HEK293 (cell line): ENCODE measurements around the gene UGT2B10.

Experiments used
- CTCF ChIA-PET: fragments of 350-600 bp; formaldehyde crosslinking; extraction: SDS; loops from one replicate; lab custom pipeline; 2021; ENCODE audit warnings: antibody characterized with exemption; lab: Yijun Ruan, JAX
- POLR2A ChIA-PET: fragments of 300-600 bp; formaldehyde crosslinking; extraction: SDS; loops from one replicate; lab custom pipeline; 2020; ENCODE audit warnings: antibody characterized with exemption, inconsistent platforms; lab: Yijun Ruan, JAX
- H3K27ac ChIP-seq: fragments of 200-500 bp; sonication (Bioruptor generic); 2 replicates; pipeline ENCODE4 v1.5.1; 2014; ENCODE audit warnings: low read depth, low read length, control low read depth, inconsistent platforms; ENCODE audit errors: extremely low read depth
- H3K36me3 ChIP-seq, 2 experiments: fragments of 200-500 bp in 1 of 2; sonication (Bioruptor generic) in 1 of 2; 1 replicate in 1 of 2; 2 replicates in 1 of 2; pipeline ENCODE4 v1.5.1; 2014 to 2017; ENCODE audit warnings: inconsistent platforms in 2 of 2, low read length in 2 of 2; ENCODE audit not compliant: control insufficient read depth in 2 of 2, insufficient read depth in 1 of 2
- H3K4me1 ChIP-seq: fragments of 200-500 bp; sonication (Bioruptor generic); 2 replicates; pipeline ENCODE4 v1.5.1; 2014; ENCODE audit warnings: mild to moderate bottlenecking, low read length, inconsistent platforms; ENCODE audit not compliant: control insufficient read depth, insufficient read depth
- H3K4me3 ChIP-seq: 2 replicates; pipeline ENCODE4 v1.5.1; 2011; ENCODE audit warnings: low read depth, mild to moderate bottlenecking, control low read depth, low read length, moderate library complexity
- H3K9me3 ChIP-seq: fragments of 200-500 bp; sonication (Bioruptor generic); 2 replicates; pipeline ENCODE4 v1.5.1; 2014; ENCODE audit warnings: low read depth, low read length, inconsistent platforms; ENCODE audit not compliant: control insufficient read depth, insufficient read depth
- KLF10 ChIP-seq: fragments of 450-650 bp; IDR thresholded peaks from 2 replicates; pipeline ENCODE4 v1.5.1; 2018; ENCODE audit warnings: missing biosample characterization, mild to moderate bottlenecking, missing genetic modification characterization
- MEIS1 ChIP-seq: sonication (generic); formaldehyde crosslinking; IDR thresholded peaks from 2 replicates; pipeline ENCODE4 v1.8.1; 2022; ENCODE audit warnings: missing genetic modification reagents, mild to moderate bottlenecking, borderline replicate concordance
- MZF1 ChIP-seq: fragments of 450-650 bp; formaldehyde crosslinking; IDR thresholded peaks from 2 replicates; pipeline ENCODE4 v1.5.1; 2017; ENCODE audit warnings: missing biosample characterization, missing genetic modification characterization, borderline replicate concordance
- ZBTB48 ChIP-seq: fragments of 450-650 bp; formaldehyde crosslinking; IDR thresholded peaks from 2 replicates; pipeline ENCODE4 v1.5.1; 2016; ENCODE audit warnings: missing biosample characterization, missing genetic modification characterization
- ZBTB8A ChIP-seq: fragments of 450-650 bp; formaldehyde crosslinking; IDR thresholded peaks from 2 replicates; pipeline ENCODE4 v1.5.1; 2016; ENCODE audit warnings: missing biosample characterization, missing genetic modification characterization
- ZFP37 ChIP-seq: fragments of 450-650 bp; formaldehyde crosslinking; IDR thresholded peaks from 2 replicates; pipeline ENCODE4 v1.5.1; 2016; ENCODE audit warnings: missing biosample characterization, missing genetic modification characterization
- ZNF157 ChIP-seq: fragments of 450-650 bp; formaldehyde crosslinking; IDR thresholded peaks from 2 replicates; pipeline ENCODE4 v1.5.1; 2016; ENCODE audit warnings: missing biosample characterization, missing genetic modification characterization
- ZNF2 ChIP-seq: fragments of 450-650 bp; formaldehyde crosslinking; IDR thresholded peaks from 2 replicates; pipeline ENCODE4 v1.5.1; 2016; ENCODE audit warnings: missing biosample characterization, missing genetic modification characterization
- ZNF248 ChIP-seq: fragments of 450-650 bp; formaldehyde crosslinking; IDR thresholded peaks from 2 replicates; pipeline ENCODE4 v1.5.1; 2017; ENCODE audit warnings: missing biosample characterization, missing genetic modification characterization
- ZNF274 ChIP-seq, 2 experiments: fragments of 200-500 bp in 1 of 2; fragments of 450-650 bp in 1 of 2; sonication (Bioruptor generic) in 1 of 2; formaldehyde crosslinking in 1 of 2; IDR thresholded peaks; 2 replicates each; pipeline versions ENCODE4 v1.5.1 to v1.6.1; 2014 to 2016; ENCODE audit warnings: borderline replicate concordance in 1 of 2, inconsistent platforms in 1 of 2, low read length in 1 of 2, missing biosample characterization in 1 of 2, missing genetic modification characterization in 1 of 2
- ZNF549 ChIP-seq: fragments of 450-650 bp; IDR thresholded peaks from 2 replicates; pipeline ENCODE4 v1.5.1; 2018; ENCODE audit warnings: missing biosample characterization, missing genetic modification characterization, mild to moderate bottlenecking, inconsistent platforms, moderate library complexity
- ZNF610 ChIP-seq: fragments of 450-650 bp; formaldehyde crosslinking; IDR thresholded peaks from 2 replicates; pipeline ENCODE4 v1.5.1; 2016; ENCODE audit warnings: missing biosample characterization, missing genetic modification characterization, borderline replicate concordance
- ZNF658 ChIP-seq: fragments of 450-650 bp; formaldehyde crosslinking; IDR thresholded peaks from 2 replicates; pipeline ENCODE4; 2016; ENCODE audit warnings: missing biosample characterization, missing genetic modification characterization
- ZNF768 ChIP-seq: fragments of 450-650 bp; formaldehyde crosslinking; IDR thresholded peaks from 2 replicates; pipeline ENCODE4 v1.5.1; 2018; ENCODE audit warnings: missing biosample characterization, mild to moderate bottlenecking, missing genetic modification characterization
- TF ChIP-seq, protein P1 (sequence below): fragments of 450-650 bp; formaldehyde crosslinking; IDR thresholded peaks from 2 replicates; pipeline ENCODE4 v1.5.1; 2016; ENCODE audit warnings: missing biosample characterization, missing genetic modification characterization, borderline replicate concordance
- TF ChIP-seq, protein P2 (sequence below): fragments of 450-650 bp; formaldehyde crosslinking; IDR thresholded peaks from 2 replicates; pipeline ENCODE4 v1.5.1; 2016; ENCODE audit warnings: missing biosample characterization, missing genetic modification characterization
- TF ChIP-seq, protein P3 (sequence below): fragments of 450-650 bp; formaldehyde crosslinking; IDR thresholded peaks from 2 replicates; pipeline ENCODE4 v1.5.1; 2016; ENCODE audit warnings: missing biosample characterization, missing genetic modification characterization
- TF ChIP-seq, protein P4 (sequence below): fragments of 450-650 bp; formaldehyde crosslinking; IDR thresholded peaks from 2 replicates; pipeline ENCODE4 v1.5.0; 2017; ENCODE audit warnings: missing biosample characterization, missing genetic modification characterization, borderline replicate concordance

UGT2B10 gene

DNA sequence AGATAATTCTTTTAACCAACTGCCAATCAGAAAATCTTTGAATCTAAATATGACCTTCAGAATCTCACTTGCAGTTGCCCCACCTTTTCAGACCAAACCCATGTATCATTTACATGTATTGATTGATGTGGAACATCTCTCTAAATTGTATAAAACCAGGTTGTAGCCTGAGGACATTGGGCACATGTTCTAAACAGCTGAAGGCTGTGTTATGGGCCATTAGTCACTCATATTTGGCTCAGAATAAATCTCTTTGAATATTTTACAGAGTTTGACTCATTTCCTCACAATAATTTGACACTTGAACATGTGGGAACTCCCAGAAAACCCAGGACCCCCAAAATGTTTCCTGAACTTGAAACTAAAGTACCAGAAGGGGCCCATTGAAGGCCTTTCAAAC is 58.7 kb downstream of the UGT2B10 start (continued):
- TF ChIP-seq ZNF2: no peak

DNA sequence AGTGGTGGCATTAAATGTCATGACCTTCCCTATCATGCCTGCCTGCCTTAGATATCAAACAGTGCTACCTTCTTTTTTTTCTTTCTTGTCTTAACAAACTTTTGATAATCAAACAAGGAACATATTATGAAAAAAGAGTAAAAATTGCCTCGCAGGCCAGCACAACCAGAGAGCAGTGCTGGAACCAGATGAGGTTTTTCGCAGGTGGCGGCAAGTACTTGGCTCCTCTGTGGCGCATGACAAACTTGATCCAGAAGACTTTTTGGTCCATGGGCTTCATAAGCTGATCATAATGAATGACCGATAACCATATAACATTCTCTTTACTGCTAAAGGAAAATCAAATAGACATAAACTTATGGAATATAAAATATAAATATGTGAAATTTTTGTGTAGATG is 61.8 kb downstream of the UGT2B10 start:
- CTCF ChIA-PET: no interaction called here
- H3K36me3 ChIP-seq: no peaks in the 10 kb centered on the region

DNA sequence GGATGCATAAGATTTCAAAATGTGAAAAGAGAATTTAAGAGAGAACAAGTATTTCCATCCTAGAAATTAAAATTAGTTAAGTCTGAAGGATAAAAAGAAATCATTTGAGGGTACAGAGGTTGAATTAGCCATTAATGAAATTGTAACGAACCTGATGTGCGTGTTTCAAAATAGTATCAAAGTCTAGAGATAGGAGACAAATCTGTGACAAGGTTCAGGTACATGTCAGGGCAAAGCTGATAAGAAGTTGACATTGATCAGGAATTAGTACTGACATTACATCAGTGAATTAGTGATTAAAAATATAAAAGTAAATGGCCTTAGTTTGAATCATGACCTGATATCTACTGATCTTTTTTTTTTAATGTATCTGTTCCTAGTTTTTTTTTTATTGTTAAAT is 62.3 kb downstream of the UGT2B10 start:
- H3K4me1 ChIP-seq: no peaks in the 10 kb centered on the region
- H3K27ac ChIP-seq: no peak overlapping the region
- CTCF ChIA-PET: no interaction called here
- H3K36me3 ChIP-seq: no peaks in the 10 kb centered on the region
- no peak overlapping the region for H3K4me3 ChIP-seq
- POLR2A ChIA-PET: no interaction called here
- TF ChIP-seq, protein P1, sequence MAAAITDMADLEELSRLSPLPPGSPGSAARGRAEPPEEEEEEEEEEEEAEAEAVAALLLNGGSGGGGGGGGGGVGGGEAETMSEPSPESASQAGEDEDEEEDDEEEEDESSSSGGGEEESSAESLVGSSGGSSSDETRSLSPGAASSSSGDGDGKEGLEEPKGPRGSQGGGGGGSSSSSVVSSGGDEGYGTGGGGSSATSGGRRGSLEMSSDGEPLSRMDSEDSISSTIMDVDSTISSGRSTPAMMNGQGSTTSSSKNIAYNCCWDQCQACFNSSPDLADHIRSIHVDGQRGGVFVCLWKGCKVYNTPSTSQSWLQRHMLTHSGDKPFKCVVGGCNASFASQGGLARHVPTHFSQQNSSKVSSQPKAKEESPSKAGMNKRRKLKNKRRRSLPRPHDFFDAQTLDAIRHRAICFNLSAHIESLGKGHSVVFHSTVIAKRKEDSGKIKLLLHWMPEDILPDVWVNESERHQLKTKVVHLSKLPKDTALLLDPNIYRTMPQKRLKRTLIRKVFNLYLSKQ (tag by site-specific recombination): no peak
- TF ChIP-seq ZNF768 (tag by site-specific recombination) (no peak), ZFP37 (no peak), ZNF157 (no peak), ZBTB48 (no peak)
- TF ChIP-seq, protein P2, sequence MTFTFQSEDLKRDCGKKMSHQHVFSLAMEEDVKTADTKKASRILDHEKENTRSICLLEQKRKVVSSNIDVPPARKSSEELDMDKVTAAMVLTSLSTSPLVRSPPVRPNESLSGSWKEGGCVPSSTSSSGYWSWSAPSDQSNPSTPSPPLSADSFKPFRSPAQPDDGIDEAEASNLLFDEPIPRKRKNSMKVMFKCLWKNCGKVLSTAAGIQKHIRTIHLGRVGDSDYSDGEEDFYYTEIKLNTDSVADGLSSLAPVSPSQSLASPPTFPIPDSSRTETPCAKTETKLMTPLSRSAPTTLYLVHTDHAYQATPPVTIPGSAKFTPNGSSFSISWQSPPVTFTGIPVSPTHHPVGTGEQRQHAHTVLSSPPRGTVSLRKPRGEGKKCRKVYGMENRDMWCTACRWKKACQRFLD (tag by site-specific recombination): no peak
- H3K9me3 ChIP-seq: no peaks in the 10 kb centered on the region

More for the DNA sequence above, 61.8 kb downstream of the UGT2B10 start:
- POLR2A ChIA-PET: no interaction called here
- Histone ChIP-seq H3K9me3 (no peaks in the 10 kb centered on the region), H3K27ac (no peak overlapping the region), H3K4me1 (no peaks in the 10 kb centered on the region), H3K4me3 (no peak overlapping the region)
- TF ChIP-seq MZF1 (no peak), ZNF658 (tag by site-specific recombination) (no peak), ZNF549 (tag by site-specific recombination) (no peak), ZNF274 (IDR thresholded peaks at IDR 0.05; ENCODE audit: low read length) (no peak), ZNF274 (tag by site-specific recombination; IDR thresholded peaks at IDR 0.05; ENCODE audit: borderline replicate concordance) (no peak), ZNF610 (no peak), MEIS1 (CRISPR knock-in tag) (no peak), ZNF248 (tag by site-specific recombination) (no peak), KLF10 (tag by site-specific recombination) (no peak), ZBTB8A (tag by site-specific recombination) (no peak)
- TF ChIP-seq, protein P3, sequence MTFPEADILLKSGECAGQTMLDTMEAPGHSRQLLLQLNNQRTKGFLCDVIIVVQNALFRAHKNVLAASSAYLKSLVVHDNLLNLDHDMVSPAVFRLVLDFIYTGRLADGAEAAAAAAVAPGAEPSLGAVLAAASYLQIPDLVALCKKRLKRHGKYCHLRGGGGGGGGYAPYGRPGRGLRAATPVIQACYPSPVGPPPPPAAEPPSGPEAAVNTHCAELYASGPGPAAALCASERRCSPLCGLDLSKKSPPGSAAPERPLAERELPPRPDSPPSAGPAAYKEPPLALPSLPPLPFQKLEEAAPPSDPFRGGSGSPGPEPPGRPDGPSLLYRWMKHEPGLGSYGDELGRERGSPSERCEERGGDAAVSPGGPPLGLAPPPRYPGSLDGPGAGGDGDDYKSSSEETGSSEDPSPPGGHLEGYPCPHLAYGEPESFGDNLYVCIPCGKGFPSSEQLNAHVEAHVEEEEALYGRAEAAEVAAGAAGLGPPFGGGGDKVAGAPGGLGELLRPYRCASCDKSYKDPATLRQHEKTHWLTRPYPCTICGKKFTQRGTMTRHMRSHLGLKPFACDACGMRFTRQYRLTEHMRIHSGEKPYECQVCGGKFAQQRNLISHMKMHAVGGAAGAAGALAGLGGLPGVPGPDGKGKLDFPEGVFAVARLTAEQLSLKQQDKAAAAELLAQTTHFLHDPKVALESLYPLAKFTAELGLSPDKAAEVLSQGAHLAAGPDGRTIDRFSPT (tag by site-specific recombination): no peak
- TF ChIP-seq, protein P4, sequence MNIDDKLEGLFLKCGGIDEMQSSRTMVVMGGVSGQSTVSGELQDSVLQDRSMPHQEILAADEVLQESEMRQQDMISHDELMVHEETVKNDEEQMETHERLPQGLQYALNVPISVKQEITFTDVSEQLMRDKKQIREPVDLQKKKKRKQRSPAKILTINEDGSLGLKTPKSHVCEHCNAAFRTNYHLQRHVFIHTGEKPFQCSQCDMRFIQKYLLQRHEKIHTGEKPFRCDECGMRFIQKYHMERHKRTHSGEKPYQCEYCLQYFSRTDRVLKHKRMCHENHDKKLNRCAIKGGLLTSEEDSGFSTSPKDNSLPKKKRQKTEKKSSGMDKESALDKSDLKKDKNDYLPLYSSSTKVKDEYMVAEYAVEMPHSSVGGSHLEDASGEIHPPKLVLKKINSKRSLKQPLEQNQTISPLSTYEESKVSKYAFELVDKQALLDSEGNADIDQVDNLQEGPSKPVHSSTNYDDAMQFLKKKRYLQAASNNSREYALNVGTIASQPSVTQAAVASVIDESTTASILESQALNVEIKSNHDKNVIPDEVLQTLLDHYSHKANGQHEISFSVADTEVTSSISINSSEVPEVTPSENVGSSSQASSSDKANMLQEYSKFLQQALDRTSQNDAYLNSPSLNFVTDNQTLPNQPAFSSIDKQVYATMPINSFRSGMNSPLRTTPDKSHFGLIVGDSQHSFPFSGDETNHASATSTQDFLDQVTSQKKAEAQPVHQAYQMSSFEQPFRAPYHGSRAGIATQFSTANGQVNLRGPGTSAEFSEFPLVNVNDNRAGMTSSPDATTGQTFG (tag by site-specific recombination): no peak
